BLaER1 treated with 17β-estradiol and CSF1 and Interleukin-3, amounts not matched to agents 10 nM and 100 nM (cell line): ENCODE results near the gene OGFOD2.

Source experiments
- H3K27ac ChIP-seq, 11 experiments: shearing (Covaris generic); formaldehyde crosslinking; 2 replicates each; pipeline ENCODE4 v1.8.1; 2022
- H3K27me3 ChIP-seq, 11 experiments: shearing (Covaris generic); formaldehyde crosslinking; 2 replicates each; pipeline ENCODE4 v1.8.1; 2022
- H3K36me3 ChIP-seq, 11 experiments: shearing (Covaris generic); formaldehyde crosslinking; 2 replicates each; pipeline ENCODE4 v1.8.1; 2022
- H3K4me1 ChIP-seq, 10 experiments: shearing (Covaris generic); formaldehyde crosslinking; 2 replicates each; pipeline ENCODE4 v1.8.1; 2022
- H3K4me2 ChIP-seq, 11 experiments: shearing (Covaris generic); formaldehyde crosslinking; 2 replicates each; pipeline ENCODE4 v1.8.1; 2022
- H3K4me3 ChIP-seq, 10 experiments: shearing (Covaris generic); formaldehyde crosslinking; 2 replicates each; pipeline ENCODE4 v1.8.1; 2022
- H3K9ac ChIP-seq, 11 experiments: shearing (Covaris generic); formaldehyde crosslinking; 2 replicates each; pipeline ENCODE4 v1.8.1; 2022
- H3K9me3 ChIP-seq, 11 experiments: shearing (Covaris generic); formaldehyde crosslinking; replicated peaks in 1 of 11; 2 replicates each; pipeline ENCODE4 v1.8.1; 2022
- H4K20me1 ChIP-seq, 11 experiments: shearing (Covaris generic); formaldehyde crosslinking; 2 replicates each; pipeline ENCODE4 v1.8.1; 2022
- Cebpa-rat ChIP-seq, 11 experiments: shearing (Covaris generic); IDR thresholded peaks; 2 replicates each; pipeline ENCODE4 v1.8.1; 2022

Gene OGFOD2

GRCh38 chr12:122974892-122975789 lies at the start of gene OGFOD2:
OGFOD2 (plus strand) TSS chr12:122975244; CDS start chr12:122975252, 8 bp downstream.
- H3K4me3 ChIP-seq, result peak within 1 kb of the TSS; percentile 75 to 96 (median 86)
- H4K20me1 ChIP-seq, result peaks cover 0 to 16% (median 0%) of the 10 kb centered on the region in 11 experiments; a peak in 5 of 22 replicates
- H3K4me1 ChIP-seq, result peaks cover 41 to 56% (median 51%) of the 10 kb centered on the region in 10 experiments
- no peaks in the 10 kb centered on the region for H3K9me3 ChIP-seq
- peaks cover 0 to 31% (median 24%) of the 10 kb centered on the region in 11 experiments; a peak in 17 of 22 replicates for H3K36me3 ChIP-seq
- H3K4me2 ChIP-seq, result peak within 1 kb of the TSS; percentile 92 to 100 (median 97)
- no peaks in the 10 kb centered on the region for H3K27me3 ChIP-seq
- TF ChIP-seq Cebpa-rat (IDR thresholded peaks at IDR 0.05), result no peak
- H3K27ac ChIP-seq, result peak within 1 kb of the TSS; percentile 94 to 100 (median 99)
- H3K9ac ChIP-seq, result peak within 1 kb of the TSS; percentile 94 to 100 (median 98)

- Histone ChIP-seq H4K20me1 (no peaks in the 10 kb centered on the region), H3K27ac (no peak overlapping the region)
These were observed 47.2 kb upstream of the OGFOD2 start for GRCh38 chr12:122927756-122928403.

GRCh38 chr12:122928404-122929147 lies 46.5 kb upstream of the OGFOD2 start:
- peak overlapping the region in 8 of 11 experiments; percentile 15 to 68 (median 50); a peak in 5 of 22 replicates for H3K4me2 ChIP-seq
- no peak overlapping the region for H3K9ac ChIP-seq

More at GRCh38 chr12:122927756-122928403, 47.2 kb upstream of the OGFOD2 start:
- Histone ChIP-seq H3K4me3 (no peak overlapping the region), H3K27me3 (no peaks in the 10 kb centered on the region), H3K4me1 (peaks cover 12 to 33% (median 25%) of the 10 kb centered on the region in 10 experiments), H3K4me2 (peak overlapping the region; percentile 15 to 69 (median 51); a peak in 19 of 22 replicates), H3K9me3 (peaks cover 0 to 8% (median 0%) of the 10 kb centered on the region in 11 experiments; a peak in 1 of 22 replicates), H3K36me3 (peaks cover 0 to 18% (median 0%) of the 10 kb centered on the region in 11 experiments; a peak in 5 of 22 replicates), H3K9ac (no peak overlapping the region; a peak in 1 of 22 replicates)
- TF ChIP-seq Cebpa-rat (IDR thresholded peaks at IDR 0.05), result no peak

GRCh38 chr12:122929148-122929538 lies 45.9 kb upstream of the OGFOD2 start:
- no peaks in the 10 kb centered on the region for H4K20me1 ChIP-seq
- H3K4me1 ChIP-seq, result peaks cover 12 to 34% (median 25%) of the 10 kb centered on the region in 10 experiments
- no peak overlapping the region for H3K4me2 ChIP-seq
- no peaks in the 10 kb centered on the region for H3K27me3 ChIP-seq
- TF ChIP-seq Cebpa-rat (IDR thresholded peaks at IDR 0.05), result no peak
- peaks cover 0 to 8% (median 0%) of the 10 kb centered on the region in 11 experiments; a peak in 1 of 22 replicates for H3K9me3 ChIP-seq
- no peak overlapping the region for H3K27ac ChIP-seq
- H3K36me3 ChIP-seq, result peaks cover 0 to 21% (median 0%) of the 10 kb centered on the region in 11 experiments; a peak in 6 of 22 replicates
- H3K4me3 ChIP-seq, result no peak overlapping the region
- no peak overlapping the region for H3K9ac ChIP-seq

More at GRCh38 chr12:122928404-122929147, 46.5 kb upstream of the OGFOD2 start:
- Histone ChIP-seq H3K4me1 (peaks cover 12 to 34% (median 25%) of the 10 kb centered on the region in 10 experiments), H4K20me1 (no peaks in the 10 kb centered on the region), H3K36me3 (peaks cover 0 to 21% (median 0%) of the 10 kb centered on the region in 11 experiments; a peak in 6 of 22 replicates), H3K9me3 (peaks cover 0 to 8% (median 0%) of the 10 kb centered on the region in 11 experiments; a peak in 1 of 22 replicates), H3K27ac (no peak overlapping the region), H3K4me3 (no peak overlapping the region), H3K27me3 (no peaks in the 10 kb centered on the region)
- TF ChIP-seq Cebpa-rat (IDR thresholded peaks at IDR 0.05), result no peak

DNA sequence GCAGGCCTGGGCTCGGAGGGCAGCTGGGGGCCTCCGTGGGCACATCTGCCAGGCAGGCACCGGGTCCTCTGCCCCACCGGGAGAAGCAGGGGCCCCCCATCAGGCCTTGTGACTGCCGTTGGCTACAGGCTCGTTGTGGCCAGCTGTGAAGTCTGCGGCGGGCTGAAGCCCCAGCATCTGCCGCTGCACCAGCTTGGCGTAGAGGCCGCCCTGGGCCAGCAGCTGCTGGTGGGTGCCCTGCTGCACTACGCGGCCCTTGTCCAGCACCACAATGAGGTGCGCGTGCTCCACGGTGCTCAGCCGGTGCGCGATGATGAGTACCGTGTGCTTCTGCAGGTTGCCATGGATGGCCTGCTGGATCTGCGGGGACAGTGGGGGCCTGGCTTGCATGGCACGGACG lies 45.2 kb upstream of the OGFOD2 start:
- no peak overlapping the region for H3K27ac ChIP-seq
- TF ChIP-seq Cebpa-rat (IDR thresholded peaks at IDR 0.05), result no peak
- H4K20me1 ChIP-seq, result no peaks in the 10 kb centered on the region
- H3K36me3 ChIP-seq, result peaks cover 0 to 22% (median under 1%) of the 10 kb centered on the region in 11 experiments; a peak in 7 of 22 replicates
- H3K27me3 ChIP-seq, result no peaks in the 10 kb centered on the region
- H3K4me1 ChIP-seq, result peaks cover 12 to 34% (median 25%) of the 10 kb centered on the region in 10 experiments
- peaks cover 0 to 8% (median 0%) of the 10 kb centered on the region in 11 experiments; a peak in 1 of 22 replicates for H3K9me3 ChIP-seq
- H3K4me2 ChIP-seq, result no peak overlapping the region
- H3K9ac ChIP-seq, result no peak overlapping the region
- H3K4me3 ChIP-seq, result no peak overlapping the region

- no peaks in the 10 kb centered on the region for H4K20me1 ChIP-seq
- no peaks in the 10 kb centered on the region for H3K9me3 ChIP-seq
- H3K4me2 ChIP-seq, result peak overlapping the region in 7 of 11 experiments; percentile 1 to 48 (median 35); a peak in 12 of 22 replicates
- H3K27me3 ChIP-seq, result no peaks in the 10 kb centered on the region
- peaks cover 9 to 37% (median 24%) of the 10 kb centered on the region in 10 experiments for H3K4me1 ChIP-seq
- H3K36me3 ChIP-seq, result peaks cover 0 to 32% (median 10%) of the 10 kb centered on the region in 11 experiments; a peak in 9 of 22 replicates
- no peak overlapping the region; a peak in 1 of 22 replicates for H3K27ac ChIP-seq
- TF ChIP-seq Cebpa-rat (IDR thresholded peaks at IDR 0.05), result no peak
- H3K9ac ChIP-seq, result no peak overlapping the region
- H3K4me3 ChIP-seq, result no peak overlapping the region
These were observed 42.8 kb upstream of the OGFOD2 start for GRCh38 chr12:122932207-122932606.

DNA sequence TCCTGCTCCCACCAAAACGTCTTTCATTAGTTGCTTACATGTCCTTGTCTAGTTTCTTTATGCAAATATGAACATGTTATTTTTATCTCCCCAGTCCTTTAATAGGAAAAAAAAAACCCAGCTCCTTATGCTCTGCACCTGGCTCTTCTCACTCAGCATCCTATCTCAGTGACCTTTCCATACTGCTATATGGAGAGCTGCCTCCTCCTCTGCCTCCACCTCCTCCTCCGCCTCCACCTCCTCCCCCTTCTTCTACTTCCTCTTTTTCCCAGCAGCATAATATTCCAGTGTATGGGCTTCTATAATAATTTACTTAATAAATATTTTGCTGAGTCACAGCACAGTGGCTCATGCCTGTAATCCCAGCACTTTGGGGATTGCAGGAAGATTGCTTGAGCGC lies 40.3 kb upstream of the OGFOD2 start:
- H3K9ac ChIP-seq, result no peak overlapping the region
- no peaks in the 10 kb centered on the region for H3K27me3 ChIP-seq
- H3K9me3 ChIP-seq, result no peaks in the 10 kb centered on the region
- no peak overlapping the region for H3K4me3 ChIP-seq
- H3K4me2 ChIP-seq, result no peak overlapping the region
- H3K27ac ChIP-seq, result no peak overlapping the region
- H4K20me1 ChIP-seq, result no peaks in the 10 kb centered on the region
- H3K4me1 ChIP-seq, result peaks cover 0 to 24% (median 11%) of the 10 kb centered on the region in 10 experiments; a peak in 13 of 20 replicates
- no peak for TF ChIP-seq Cebpa-rat (IDR thresholded peaks at IDR 0.05)
- H3K36me3 ChIP-seq, result peaks cover 0 to 43% (median 10%) of the 10 kb centered on the region in 11 experiments; a peak in 9 of 22 replicates

- Histone ChIP-seq H3K36me3 (peaks cover 0 to 43% (median 10%) of the 10 kb centered on the region in 11 experiments; a peak in 9 of 22 replicates), H3K4me2 (no peak overlapping the region), H3K27me3 (no peaks in the 10 kb centered on the region), H3K27ac (peak overlapping the region in 2 of 11 experiments; percentile 10 to 35; a peak in 1 of 22 replicates), H3K4me1 (peaks cover 0 to 22% (median 11%) of the 10 kb centered on the region in 10 experiments; a peak in 13 of 20 replicates), H3K4me3 (no peak overlapping the region), H3K9me3 (no peaks in the 10 kb centered on the region), H3K9ac (no peak overlapping the region; a peak in 1 of 22 replicates), H4K20me1 (no peaks in the 10 kb centered on the region)
- TF ChIP-seq Cebpa-rat (IDR thresholded peaks at IDR 0.05), result no peak
These were observed 39.7 kb upstream of the OGFOD2 start for GRCh38 chr12:122935318-122935717.
